Subcutaneous adipose tissue (tissue), 4 donors: ENCODE data around the gene PRDM11. TPM values are rescaled to one million over a fixed set of nuclear protein-coding genes. Genes with fewer than 3 reads are reported as not detected.

Source experiments
- CTCF ChIP-seq: fragments of 450-650 bp; IDR thresholded peaks from one replicate; pipeline ENCODE4 v1.5.1; 2016; ENCODE audit warnings: low read depth, mild to moderate bottlenecking, control low read depth, antibody characterized with exemption, moderate library complexity
- total RNA-seq, 4 donors: library from RNA; depleted of rRNA; stranded (reverse); fragments of >200 nt; gene quantifications; one replicate each; pipeline ENCODE4 v1.1.0, GENCODE V29; 2016

PRDM11 gene
- total RNA-seq, 4 donors from 2014 or later, result 3.9 to 11.3 (median 6.4) TPM

GRCh38 chr11:45185228-45185729 is 38.8 kb downstream of the PRDM11 start:
- no peak for TF ChIP-seq CTCF

GRCh38 chr11:45187375-45187774 is 40.9 kb downstream of the PRDM11 start:
- TF ChIP-seq CTCF, result no peak

GRCh38 chr11:45188127-45188526 is 41.7 kb downstream of the PRDM11 start:
- no peak for TF ChIP-seq CTCF

GRCh38 chr11:45189230-45189629 is 42.8 kb downstream of the PRDM11 start:
- no peak for TF ChIP-seq CTCF

- TF ChIP-seq CTCF, result no peak
Observed at GRCh38 chr11:45193695-45194094, 47.3 kb downstream of the PRDM11 start.

GRCh38 chr11:45204761-45205160 is 58.3 kb downstream of the PRDM11 start:
- TF ChIP-seq CTCF, result no peak

- no peak for TF ChIP-seq CTCF
Observed at GRCh38 chr11:45205978-45206377, 59.5 kb downstream of the PRDM11 start.
